Activated CD8-positive, alpha-beta T cell treated with anti-CD3 and anti-CD28 coated beads for 36 hours (primary cell): ENCODE results near the gene UBE2U. TPM values are rescaled to one million over a fixed set of nuclear protein-coding genes. Genes with fewer than 3 reads are reported as not detected.

Experiments used
- ATAC-seq: fragments of 200-7000 bp; cut with Tn5 transposase; one replicate; pipeline ENCODE4 v1.10.0; 2021; ENCODE audit warnings: mild to moderate bottlenecking, moderate library complexity
- CTCF ChIA-PET: fragments of 350-600 bp; sonication (Branson Sonifier 250); formaldehyde crosslinking; loops from one replicate; lab custom pipeline; 2021; ENCODE audit warnings: antibody characterized with exemption; lab: Charles Lee
- POLR2A ChIA-PET: fragments of 350-600 bp; sonication (Branson Sonifier 250); formaldehyde crosslinking; loops from one replicate; lab custom pipeline; 2021; ENCODE audit warnings: antibody characterized with exemption; lab: Charles Lee
- DNase-seq: peaks from one replicate; pipeline ENCODE4 v3.0.0-alpha.2; 2020
- H3K27ac Mint-ChIP-seq: one replicate; pipeline ENCODE4 v1.8.0; 2021; ENCODE audit warnings: mild to moderate bottlenecking, mixed read lengths
- H3K27me3 Mint-ChIP-seq: one replicate; pipeline ENCODE4 v1.8.0; 2021; ENCODE audit warnings: mixed read lengths
- H3K36me3 Mint-ChIP-seq: one replicate; pipeline ENCODE4 v1.8.0; 2021; ENCODE audit warnings: low read depth, mixed read lengths
- H3K4me1 Mint-ChIP-seq: one replicate; pipeline ENCODE4 v1.8.0; 2021; ENCODE audit warnings: low read depth, mixed read lengths
- H3K4me3 Mint-ChIP-seq: one replicate; pipeline ENCODE4 v1.8.0; 2021; ENCODE audit warnings: mild to moderate bottlenecking, moderate library complexity, mixed read lengths
- H3K9me3 Mint-ChIP-seq: one replicate; pipeline ENCODE4 v1.8.0; 2021; ENCODE audit warnings: mixed read lengths
- CTCF ChIP-seq: fragments of 200-600 bp; IDR thresholded peaks from one replicate; pipeline ENCODE4 v1.8.0; 2022; ENCODE audit warnings: antibody characterized with exemption, mild to moderate bottlenecking
- intact Hi-C: fragments of 100-400 bp; cut with micrococcal nuclease; formaldehyde crosslinking; loops from one replicate; pipeline ENCODE4 v1.10.0; 2022
- total RNA-seq, 2 experiments: library from RNA; stranded (reverse); gene quantifications; one replicate each; pipeline ENCODE4 v1.2.3, GENCODE V29; 2021

The UBE2U gene
- total RNA-seq, 2 experiments from 2014 or later: not detected

- ATAC-seq (no peak), DNase-seq (no peak)
- no peak for TF ChIP-seq CTCF
- peaks cover 4% of the 10 kb centered on the region for H3K9me3 Mint-ChIP-seq
- no peaks in the 10 kb centered on the region for H3K36me3 Mint-ChIP-seq
- no peak overlapping the region for H3K4me3 Mint-ChIP-seq
- H3K27ac Mint-ChIP-seq: no peak overlapping the region
- ChIA-PET CTCF (no interaction called here), POLR2A (no interaction called here)
- no peaks in the 10 kb centered on the region for H3K4me1 Mint-ChIP-seq
- intact Hi-C loops: no loop called here
- H3K27me3 Mint-ChIP-seq: peaks cover 8% of the 10 kb centered on the region
Observed at GRCh38 chr1:64291931-64292330, 88.5 kb downstream of the UBE2U start.

GRCh38 chr1:64292399-64292798, 89.0 kb downstream of the UBE2U start:
- DNase-seq (no peak), ATAC-seq (no peak)
- CTCF ChIA-PET: no interaction called here
- intact Hi-C loops: no loop called here
- Mint-ChIP-seq H3K4me1 (no peaks in the 10 kb centered on the region), H3K27me3 (peaks cover 11% of the 10 kb centered on the region), H3K9me3 (peaks cover 4% of the 10 kb centered on the region), H3K36me3 (no peaks in the 10 kb centered on the region), H3K27ac (no peak overlapping the region), H3K4me3 (no peak overlapping the region)
- POLR2A ChIA-PET: no interaction called here
- TF ChIP-seq CTCF: no peak

- intact Hi-C loops: no loop called here
- DNase-seq (no peak), ATAC-seq (no peak)
- Mint-ChIP-seq H3K36me3 (no peaks in the 10 kb centered on the region), H3K4me3 (no peak overlapping the region), H3K9me3 (peaks cover 4% of the 10 kb centered on the region), H3K4me1 (no peaks in the 10 kb centered on the region), H3K27ac (no peak overlapping the region), H3K27me3 (peaks cover 9% of the 10 kb centered on the region)
- CTCF ChIA-PET: no interaction called here
- POLR2A ChIA-PET: no interaction called here
- no peak for TF ChIP-seq CTCF
Observed at GRCh38 chr1:64293820-64294219, 90.4 kb downstream of the UBE2U start.

GRCh38 chr1:64295136-64295535, 91.7 kb downstream of the UBE2U start:
- POLR2A ChIA-PET: no interaction called here
- no peaks in the 10 kb centered on the region for H3K36me3 Mint-ChIP-seq
- DNase-seq: no peak
- peaks cover 8% of the 10 kb centered on the region for H3K27me3 Mint-ChIP-seq
- intact Hi-C loops: no loop called here
- peaks cover 4% of the 10 kb centered on the region for H3K9me3 Mint-ChIP-seq
- no peak for ATAC-seq
- no peak overlapping the region for H3K4me3 Mint-ChIP-seq
- H3K27ac Mint-ChIP-seq: no peak overlapping the region
- CTCF ChIA-PET: no interaction called here
- H3K4me1 Mint-ChIP-seq: no peaks in the 10 kb centered on the region
- no peak for TF ChIP-seq CTCF

GRCh38 chr1:64295561-64295960, 92.1 kb downstream of the UBE2U start:
- intact Hi-C loops: no loop called here
- H3K27me3 Mint-ChIP-seq: peaks cover 8% of the 10 kb centered on the region
- H3K4me3 Mint-ChIP-seq: no peak overlapping the region
- ATAC-seq: no peak
- no peaks in the 10 kb centered on the region for H3K36me3 Mint-ChIP-seq
- no peak for DNase-seq
- CTCF ChIA-PET: no interaction called here
- H3K9me3 Mint-ChIP-seq: peaks cover 4% of the 10 kb centered on the region
- no peak for TF ChIP-seq CTCF
- H3K4me1 Mint-ChIP-seq: no peaks in the 10 kb centered on the region
- no peak overlapping the region for H3K27ac Mint-ChIP-seq
- POLR2A ChIA-PET: no interaction called here
